PC-3 (cell line): ENCODE data around the gene RELA. TPM values are rescaled to one million over a fixed set of nuclear protein-coding genes. Genes with fewer than 3 reads are reported as not detected.

Experiments used
- ATAC-seq: fragments of 200-7000 bp; cut with Tn5 transposase; 2 replicates; pipeline ENCODE4 v1.9.1; 2020; ENCODE audit warnings: mild to moderate bottlenecking, moderate library complexity
- BruUV-seq: library from RNA; stranded (reverse); fragments of 400-500 nt; replicated peaks from 2 replicates; lab custom pipeline; 2021; lab: Mats Ljungman, UMichigan
- CTCF ChIA-PET: fragments of 300-600 bp; sonication (Branson Sonifier 250); formaldehyde crosslinking; loops from one replicate; lab custom pipeline; 2022; ENCODE audit warnings: antibody characterized with exemption; lab: Charles Lee
- POLR2A ChIA-PET: fragments of 300-600 bp; sonication (Branson Sonifier 250); formaldehyde crosslinking; loops from one replicate; lab custom pipeline; 2022; ENCODE audit warnings: antibody characterized with exemption; ENCODE audit not compliant: unreplicated experiment; lab: Charles Lee
- DNase-seq: peaks from one replicate; pipeline ENCODE4 v3.0.0-alpha.2; 2015
- H2AFZ ChIP-seq: fragments of 300-600 bp; sonication (generic); 2 replicates; pipeline ENCODE4 v1.6.0; 2016; ENCODE audit warnings: antibody characterized with exemption, low read length
- H3F3A ChIP-seq: fragments of 300-600 bp; sonication (generic); one replicate; pipeline ENCODE4 v1.6.0; 2017; ENCODE audit warnings: antibody characterized with exemption, low read length, control low read depth, mild to moderate bottlenecking; ENCODE audit not compliant: unreplicated experiment
- H3K27ac ChIP-seq: fragments of 300-600 bp; sonication (generic); 2 replicates; pipeline ENCODE4 v1.5.1; 2016; ENCODE audit warnings: mild to moderate bottlenecking, low read length
- H3K27me3 ChIP-seq: fragments of 300-600 bp; sonication (generic); 2 replicates; pipeline ENCODE4 v1.6.1; 2016; ENCODE audit warnings: low read length, mixed read lengths
- H3K36me3 ChIP-seq: fragments of 300-600 bp; sonication (generic); 2 replicates; pipeline ENCODE4 v1.6.1; 2016; ENCODE audit warnings: low read depth, mixed run types, low read length, mixed read lengths
- H3K4me1 ChIP-seq: fragments of 300-600 bp; sonication (generic); 2 replicates; pipeline ENCODE4 v1.5.1; 2016; ENCODE audit warnings: low read length; ENCODE audit not compliant: insufficient read depth
- H3K4me2 ChIP-seq: fragments of 300-600 bp; sonication (generic); 2 replicates; pipeline ENCODE4 v1.6.0; 2016; ENCODE audit warnings: low read length
- H3K4me3 ChIP-seq: fragments of 300-600 bp; sonication (generic); 2 replicates; pipeline ENCODE4 v1.5.1; 2016; ENCODE audit warnings: mild to moderate bottlenecking, low read length, mixed read lengths
- H3K79me2 ChIP-seq: fragments of 300-600 bp; sonication (generic); 2 replicates; pipeline ENCODE4 v1.6.1; 2017; ENCODE audit warnings: low read length, mixed read lengths
- H3K9ac ChIP-seq: fragments of 300-600 bp; sonication (generic); 2 replicates; pipeline ENCODE4 v1.6.0; 2016; ENCODE audit warnings: mild to moderate bottlenecking, low read length
- H3K9me2 ChIP-seq: fragments of 300-600 bp; sonication (generic); replicated peaks from 2 replicates; pipeline ENCODE4 v1.6.1; 2016; ENCODE audit warnings: mixed run types, low read length, mixed read lengths
- H3K9me3 ChIP-seq: fragments of 300-600 bp; sonication (generic); 2 replicates; pipeline ENCODE4 v1.6.1; 2016; ENCODE audit warnings: low read length, mixed read lengths
- H4K20me1 ChIP-seq: fragments of 300-600 bp; sonication (generic); 2 replicates; pipeline ENCODE4 v1.6.1; 2016; ENCODE audit warnings: low read length, mixed read lengths
- EZH2 ChIP-seq: fragments of 300-600 bp; sonication (generic); IDR thresholded peaks from one replicate; pipeline ENCODE4 v1.6.1; 2017; ENCODE audit warnings: antibody characterized with exemption, mild to moderate bottlenecking, low read length; ENCODE audit not compliant: unreplicated experiment
- EZH2phosphoT487 ChIP-seq: fragments of 300-600 bp; sonication (generic); IDR thresholded peaks from 2 replicates; pipeline ENCODE4 v1.6.1; 2018; ENCODE audit warnings: mild to moderate bottlenecking, antibody characterized with exemption, low read length, borderline replicate concordance
- intact Hi-C: fragments of 100-400 bp; cut with micrococcal nuclease; formaldehyde crosslinking; loops from 2 replicates; pipeline ENCODE4 v1.9.0; 2023
- total RNA-seq: library from RNA; depleted of rRNA; stranded (reverse); fragments of >200 nt; gene quantifications from 2 replicates; pipeline ENCODE4 v1.2.3, GENCODE V29; 2014
- TF ChIP-seq, protein P1 (sequence below): fragments of 300-600 bp; sonication (generic); conservative IDR thresholded peaks from 2 replicates; pipeline ENCODE4 v1.5.1; 2017; ENCODE audit warnings: antibody characterized with exemption, low read depth, mild to moderate bottlenecking, low read length

The RELA gene
- total RNA-seq, 1 experiment from 2014 or later = 84.2 TPM

DNA sequence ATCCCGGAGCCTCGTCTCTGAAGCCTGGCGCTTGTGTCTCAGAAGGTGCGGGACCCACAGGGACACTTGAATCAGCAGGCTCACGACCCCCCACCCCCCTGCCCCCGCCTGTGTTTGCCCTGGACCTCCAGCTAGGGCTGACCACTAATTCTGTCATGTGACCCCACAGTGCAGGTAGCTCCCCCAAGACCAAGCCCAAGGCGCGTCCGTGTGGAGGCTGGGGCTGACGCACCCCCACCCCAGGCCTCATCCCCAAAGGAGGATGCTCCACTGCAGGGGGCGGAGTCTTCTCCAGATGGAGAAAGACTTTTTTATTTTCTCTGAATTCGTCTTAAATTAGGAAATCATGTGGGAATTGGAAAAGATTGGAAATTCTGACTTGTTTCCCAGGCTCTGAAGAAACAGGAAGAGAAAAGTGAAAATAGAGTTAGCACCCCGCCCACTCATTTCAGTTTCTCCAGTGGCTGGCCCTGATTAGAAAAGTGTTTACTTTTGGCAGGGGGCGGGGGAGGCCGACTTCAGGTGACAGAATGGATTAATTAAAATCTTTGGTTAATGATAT is 1.0 kb upstream of the RELA start:
- TF ChIP-seq, protein P1, sequence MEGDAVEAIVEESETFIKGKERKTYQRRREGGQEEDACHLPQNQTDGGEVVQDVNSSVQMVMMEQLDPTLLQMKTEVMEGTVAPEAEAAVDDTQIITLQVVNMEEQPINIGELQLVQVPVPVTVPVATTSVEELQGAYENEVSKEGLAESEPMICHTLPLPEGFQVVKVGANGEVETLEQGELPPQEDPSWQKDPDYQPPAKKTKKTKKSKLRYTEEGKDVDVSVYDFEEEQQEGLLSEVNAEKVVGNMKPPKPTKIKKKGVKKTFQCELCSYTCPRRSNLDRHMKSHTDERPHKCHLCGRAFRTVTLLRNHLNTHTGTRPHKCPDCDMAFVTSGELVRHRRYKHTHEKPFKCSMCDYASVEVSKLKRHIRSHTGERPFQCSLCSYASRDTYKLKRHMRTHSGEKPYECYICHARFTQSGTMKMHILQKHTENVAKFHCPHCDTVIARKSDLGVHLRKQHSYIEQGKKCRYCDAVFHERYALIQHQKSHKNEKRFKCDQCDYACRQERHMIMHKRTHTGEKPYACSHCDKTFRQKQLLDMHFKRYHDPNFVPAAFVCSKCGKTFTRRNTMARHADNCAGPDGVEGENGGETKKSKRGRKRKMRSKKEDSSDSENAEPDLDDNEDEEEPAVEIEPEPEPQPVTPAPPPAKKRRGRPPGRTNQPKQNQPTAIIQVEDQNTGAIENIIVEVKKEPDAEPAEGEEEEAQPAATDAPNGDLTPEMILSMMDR = no peak
- TF ChIP-seq EZH2 = no peak
- no peak for TF ChIP-seq EZH2phosphoT487
- no peaks in the 10 kb centered on the region for H3K27me3 ChIP-seq
- H3K9me3 ChIP-seq = no peaks in the 10 kb centered on the region
- peak overlapping the region; percentile 99 for H3K4me2 ChIP-seq
- peak overlapping the region; percentile 68 for H3K27ac ChIP-seq
- H3K9me2 ChIP-seq = no peaks in the 10 kb centered on the region
- peak; percentile 34 for DNase-seq
- peak overlapping the region; percentile 79 for H2AFZ ChIP-seq
- H3K4me1 ChIP-seq = peaks cover 18% of the 10 kb centered on the region
- peak; percentile 48 for ATAC-seq
- ChIA-PET CTCF (no interaction called here), POLR2A (interaction anchor here (0.7 kb wide), 2 partner anchors 117 to 388 kb away, joined by 3 to 6 read pairs; no protein-coding TSS in a partner anchor)
- H3K9ac ChIP-seq = peak overlapping the region; percentile 78
- BruUV-seq = no TSS peak
- H3K79me2 ChIP-seq = peaks cover 32% of the 10 kb centered on the region
- peak overlapping the region; percentile 91 for H3K4me3 ChIP-seq
- H3F3A ChIP-seq = no peaks in the 10 kb centered on the region
- intact Hi-C loops = loop anchor here (1.0 kb wide), 1 partner anchor 48 kb away; the partner anchor contains the start of gene PCNX3
- H3K36me3 ChIP-seq = peaks cover 20% of the 10 kb centered on the region
- peaks cover 11% of the 10 kb centered on the region; the same call in 1 of the 2 replicates for H4K20me1 ChIP-seq

DNA sequence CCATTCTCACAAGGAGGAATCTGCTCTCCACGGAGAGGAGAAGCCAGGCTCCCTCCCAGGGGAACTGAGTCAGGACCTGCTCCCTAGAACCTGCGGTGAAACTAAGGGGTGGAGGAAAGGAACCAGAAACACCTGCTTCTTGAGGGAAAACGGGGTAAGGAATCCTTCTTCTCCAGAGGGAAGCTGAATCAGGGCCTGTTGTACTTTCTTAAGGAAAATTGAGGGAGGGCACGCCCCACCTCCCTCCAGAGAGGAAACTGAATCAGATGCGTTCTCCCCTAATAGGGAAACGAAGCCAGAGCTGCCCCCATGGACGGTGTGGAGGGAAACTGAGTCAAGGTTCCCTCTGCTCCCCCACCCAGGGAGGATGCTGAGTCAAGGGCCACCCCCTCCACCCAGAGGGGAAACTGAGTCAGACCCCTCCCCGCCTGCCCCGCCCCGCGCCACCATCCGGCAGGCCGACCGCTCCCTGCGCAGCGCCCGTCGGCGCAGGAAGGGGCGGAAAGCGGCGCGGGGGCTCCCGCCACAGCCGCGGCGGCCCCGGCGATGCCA is 393 bp downstream of the RELA start:
- Histone ChIP-seq H3K4me1 (peaks cover 18% of the 10 kb centered on the region), H3K9ac (peak overlapping the region; percentile 78), H3K36me3 (peaks cover 31% of the 10 kb centered on the region), H3F3A (no peaks in the 10 kb centered on the region), H3K9me2 (no peaks in the 10 kb centered on the region), H3K9me3 (no peaks in the 10 kb centered on the region), H3K4me2 (peak overlapping the region; percentile 99), H4K20me1 (peaks cover 11% of the 10 kb centered on the region; the same call in 1 of the 2 replicates), H2AFZ (peak overlapping the region; percentile 79; the same call in 1 of the 2 replicates), H3K4me3 (peak overlapping the region; percentile 91), H3K79me2 (peaks cover 32% of the 10 kb centered on the region), H3K27ac (peak overlapping the region; percentile 68), H3K27me3 (no peaks in the 10 kb centered on the region)
- POLR2A ChIA-PET = interaction anchor here (0.6 to 0.7 kb wide), 2 partner anchors 67 to 196 kb away, joined by 3 to 5 read pairs; no protein-coding TSS in a partner anchor
- intact Hi-C loops = no loop called here
- CTCF ChIA-PET = no interaction called here
- BruUV-seq = TSS peak; percentile 58
- ATAC-seq (peak; percentile 23), DNase-seq (peak; percentile 16)
- TF ChIP-seq EZH2 (no peak), EZH2phosphoT487 (no peak)
- TF ChIP-seq, protein P1 = no peak
